ACHN (cell line): ENCODE data around the gene NBEAL1.
"Not testable (repeated sequence)": the region's sequence is repeated elsewhere in the genome, so short reads cannot be mapped to it uniquely, and the experiment has no call there.

Source experiments
- DNase-seq: peaks from one replicate; pipeline ENCODE4 v3.0.0-alpha.2; 2015
- in situ Hi-C: cut with HindIII; loops from 2 replicates; pipeline ENCODE4 v1.10.0; 2017; ENCODE audit warnings: low sequenced_read_pairs, low pct_ligation_motif_present, low pct_unique_long_range_greater_than_20kb

NBEAL1 gene

DNA sequence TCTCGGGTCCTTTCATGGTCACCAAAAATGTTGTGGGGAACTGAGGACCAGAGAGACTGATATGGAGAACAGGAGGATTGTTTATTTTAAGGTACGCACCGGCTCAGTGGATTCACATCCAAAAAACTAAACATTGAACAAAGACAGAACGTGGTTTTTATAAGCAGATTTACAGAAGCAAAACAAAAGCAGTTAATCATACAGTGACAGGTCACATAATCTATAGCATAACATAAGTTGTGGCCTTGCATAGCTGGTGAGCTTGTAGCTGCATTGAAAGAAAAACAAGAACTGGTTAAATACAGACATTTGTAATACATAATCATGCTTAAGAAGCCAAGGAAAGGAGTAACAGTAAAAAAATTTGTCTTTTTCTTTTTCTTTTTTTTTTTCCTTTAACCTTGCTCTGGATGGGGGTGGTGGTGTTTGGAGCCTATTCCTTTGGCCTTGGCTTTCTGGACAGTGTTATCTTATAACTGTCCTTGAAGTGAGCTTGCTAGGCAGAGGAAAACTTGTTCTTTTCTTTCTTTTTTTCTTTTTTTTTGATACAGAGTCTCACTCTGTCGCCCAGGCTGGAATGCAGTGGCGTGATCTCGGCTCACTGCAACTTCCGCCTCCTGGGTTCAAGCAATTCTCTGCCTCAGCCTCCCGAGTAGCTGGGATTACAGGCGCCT lies 238.9 kb downstream of the NBEAL1 start:
- DNase-seq, in situ Hi-C loops: not testable (repeated sequence)

DNA sequence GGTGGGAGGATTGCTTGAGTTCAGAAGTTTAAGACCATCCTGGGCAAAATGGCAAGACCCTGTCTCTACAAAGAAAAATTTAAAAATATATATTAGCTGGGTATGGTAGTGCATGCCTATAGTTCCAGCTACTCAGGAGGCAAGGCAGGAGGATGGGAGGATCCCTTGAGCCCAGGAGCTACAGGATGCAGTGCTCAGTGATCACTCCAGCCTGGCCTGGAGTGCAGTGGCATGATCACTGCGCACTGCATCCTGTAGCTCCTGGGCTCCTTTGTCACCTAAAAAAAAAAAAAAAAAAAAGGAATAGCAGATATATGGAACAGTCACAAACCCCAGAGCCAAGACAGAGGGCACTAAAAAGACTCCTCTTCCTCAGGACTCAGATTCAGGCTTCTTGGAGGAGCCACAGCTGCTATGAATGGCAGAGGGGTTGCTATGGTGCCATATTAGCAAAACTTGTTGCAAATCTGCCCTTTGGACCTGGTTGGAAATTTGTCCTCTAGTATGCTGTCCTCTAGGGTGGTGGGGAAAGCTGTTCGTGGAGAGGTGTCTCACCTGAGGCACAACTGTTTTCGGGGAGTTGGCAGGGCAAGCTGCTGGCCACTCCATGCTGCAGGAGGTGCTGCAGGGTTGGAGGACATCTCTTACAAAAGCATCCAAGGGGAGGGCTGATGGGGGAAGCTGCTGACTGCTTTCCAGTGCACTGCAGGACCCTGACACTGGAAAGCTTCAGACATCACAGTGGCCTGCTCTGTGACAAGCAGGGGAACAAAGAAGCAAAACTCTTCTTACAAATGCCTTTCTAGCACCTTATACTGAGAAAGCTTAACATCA lies 246.9 kb downstream of the NBEAL1 start:
- in situ Hi-C loops: no loop called here
- DNase-seq: no peak
